Jurkat, Clone E6-1 (cell line): ENCODE data around the gene ALDH3A1.

Experiments
- DNase-seq: peaks from one replicate; pipeline ENCODE4 v3.0.0-alpha.2; 2011; ENCODE audit warnings: low read depth, low spot score
- H3K4me3 ChIP-seq: 2 replicates; pipeline ENCODE4 v1.5.1; 2011; ENCODE audit warnings: mild to moderate bottlenecking, low read length, control low read depth, moderate library complexity

ALDH3A1 gene

GRCh38 chr17:19708431-19709175 is 39.5 kb downstream of the ALDH3A1 start:
- no peak for DNase-seq
- H3K4me3 ChIP-seq, result no peak overlapping the region

DNA sequence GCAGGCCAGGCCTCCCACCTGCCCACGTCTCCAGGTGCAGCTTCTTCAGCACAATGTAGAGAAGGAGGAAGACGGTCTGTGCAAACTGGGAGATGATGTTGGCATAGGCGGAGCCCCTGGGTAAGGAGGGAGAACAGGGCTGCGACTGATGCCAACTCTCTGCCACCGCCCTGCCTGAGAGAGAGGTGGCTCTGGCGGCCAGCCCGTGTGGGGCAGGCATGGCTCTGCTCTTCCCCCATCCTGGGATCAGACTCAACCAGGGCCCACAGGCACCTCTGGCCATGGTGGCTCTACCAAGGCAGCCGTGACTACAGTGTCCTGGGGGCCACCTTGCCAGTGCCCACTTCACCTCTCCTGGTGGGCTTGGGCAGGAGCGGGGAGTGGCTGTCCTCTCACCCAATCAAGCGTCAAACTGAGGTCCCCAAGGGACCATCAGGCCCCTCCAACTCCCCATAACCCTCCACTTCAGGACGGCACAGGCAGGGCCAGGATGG is 40.3 kb downstream of the ALDH3A1 start:
- DNase-seq, result no peak
- no peak overlapping the region for H3K4me3 ChIP-seq

DNA sequence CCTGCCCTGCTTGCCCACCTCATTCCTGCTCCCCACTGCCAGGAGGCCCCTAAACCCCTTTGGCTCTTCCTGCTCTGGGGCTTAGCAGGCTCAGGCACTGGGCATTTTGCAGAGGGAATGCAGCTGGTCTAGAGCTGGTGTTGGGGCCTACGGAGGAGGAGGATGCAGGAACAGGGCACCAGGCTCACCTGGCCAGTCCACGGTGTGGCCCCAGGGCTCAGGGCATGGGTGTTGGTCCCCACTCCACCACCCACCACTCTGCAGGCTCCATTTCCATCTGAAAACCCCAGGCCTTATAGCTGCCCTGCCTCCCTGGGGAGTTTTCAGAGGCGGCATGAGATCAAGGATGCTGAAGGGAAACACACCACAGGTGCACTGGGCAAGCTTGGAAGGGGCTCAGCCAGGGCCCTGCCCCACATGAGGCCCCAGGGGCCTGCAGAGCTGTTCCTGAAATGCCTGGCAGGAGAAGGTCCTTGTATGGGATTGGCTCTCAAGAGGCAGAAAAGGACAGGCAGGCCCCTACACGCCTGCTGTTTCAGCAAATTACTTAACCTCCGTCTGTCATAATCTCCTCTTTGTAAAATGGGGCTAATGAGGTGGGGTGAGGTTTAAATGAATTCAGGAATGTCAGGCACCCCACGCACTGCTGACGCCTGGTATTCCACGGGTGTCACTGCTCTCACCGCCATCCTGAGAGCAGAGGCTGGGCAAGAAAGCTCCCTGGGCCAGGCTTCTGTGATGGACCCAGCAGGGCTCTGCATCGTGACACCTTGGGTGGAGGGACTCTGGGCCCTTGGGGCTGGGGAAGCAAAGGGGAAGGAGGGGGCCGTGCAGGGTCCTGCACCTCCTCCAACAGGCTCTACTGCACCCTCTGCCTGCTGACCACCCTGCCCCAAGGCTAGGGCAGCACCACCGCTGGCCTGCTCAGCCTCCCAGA is 41.0 kb downstream of the ALDH3A1 start:
- no peak overlapping the region for H3K4me3 ChIP-seq
- DNase-seq, result no peak

DNA sequence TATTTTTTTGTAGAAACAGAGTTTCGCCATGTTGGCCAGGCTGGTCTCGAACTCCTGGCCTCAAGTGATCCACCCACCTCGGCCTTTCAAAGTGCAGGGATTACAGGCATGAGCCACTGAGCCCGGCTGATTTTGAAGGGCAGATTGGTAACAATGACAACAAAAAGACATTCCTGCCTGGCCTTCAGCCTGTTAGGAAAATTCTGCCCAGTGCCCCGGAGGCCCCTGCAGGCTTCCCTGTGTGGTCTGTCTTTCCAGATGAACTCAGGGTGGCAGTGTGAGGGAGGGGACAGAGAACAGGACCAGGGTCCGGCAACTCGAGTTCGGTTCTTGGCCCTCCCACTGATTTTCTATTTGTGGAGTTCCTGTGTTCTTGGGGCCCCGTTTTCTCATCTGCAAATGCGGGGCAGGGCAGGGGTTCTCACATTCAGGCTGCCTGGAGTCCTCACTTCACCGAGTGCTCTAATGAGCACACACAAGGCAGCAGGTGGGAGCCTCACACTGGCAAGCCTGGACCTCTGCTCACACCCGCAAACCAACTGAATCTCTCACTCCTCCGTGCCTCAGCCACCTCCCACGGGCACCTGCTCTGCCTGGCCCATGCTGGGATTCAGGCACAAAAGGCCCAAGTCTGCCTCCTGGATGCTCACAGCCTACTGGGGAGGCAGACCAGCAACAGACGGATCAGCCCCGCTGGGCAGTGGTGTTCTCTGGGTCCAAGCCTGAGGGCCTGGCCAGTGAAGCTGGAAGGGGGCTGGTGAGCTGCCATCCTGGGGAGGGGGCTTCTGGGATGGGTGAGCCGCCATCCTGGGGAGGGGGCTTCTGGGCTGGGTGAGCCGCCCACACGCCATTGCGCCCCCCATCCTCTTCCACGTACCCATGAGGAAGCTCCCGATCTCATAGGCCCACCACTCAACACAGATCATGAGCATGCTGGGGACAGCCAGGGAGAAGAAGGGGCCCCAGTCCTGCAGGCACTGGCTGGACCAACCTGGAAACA is 42.0 kb downstream of the ALDH3A1 start:
- no peak overlapping the region for H3K4me3 ChIP-seq
- no peak for DNase-seq

DNA sequence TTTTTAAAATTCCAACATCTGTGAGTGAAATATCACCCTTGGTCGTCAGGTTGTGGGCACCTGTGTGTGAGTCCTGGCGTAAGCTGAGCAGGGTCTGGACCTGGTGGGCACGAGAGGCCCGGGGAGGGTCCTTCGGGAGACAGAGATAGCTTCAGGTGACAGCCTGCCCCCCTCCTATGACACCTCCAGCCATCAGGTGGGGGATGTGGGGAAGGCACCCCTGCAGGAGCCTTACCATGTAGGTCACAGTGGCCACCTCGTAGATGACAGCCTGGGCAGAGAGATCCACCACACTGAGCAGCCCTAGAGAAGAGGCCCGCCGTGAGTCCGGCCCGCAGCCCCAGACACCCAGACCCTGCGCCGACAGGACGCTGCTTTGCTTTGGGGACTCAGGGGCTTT is 42.9 kb downstream of the ALDH3A1 start:
- H3K4me3 ChIP-seq, result no peak overlapping the region
- no peak for DNase-seq

DNA sequence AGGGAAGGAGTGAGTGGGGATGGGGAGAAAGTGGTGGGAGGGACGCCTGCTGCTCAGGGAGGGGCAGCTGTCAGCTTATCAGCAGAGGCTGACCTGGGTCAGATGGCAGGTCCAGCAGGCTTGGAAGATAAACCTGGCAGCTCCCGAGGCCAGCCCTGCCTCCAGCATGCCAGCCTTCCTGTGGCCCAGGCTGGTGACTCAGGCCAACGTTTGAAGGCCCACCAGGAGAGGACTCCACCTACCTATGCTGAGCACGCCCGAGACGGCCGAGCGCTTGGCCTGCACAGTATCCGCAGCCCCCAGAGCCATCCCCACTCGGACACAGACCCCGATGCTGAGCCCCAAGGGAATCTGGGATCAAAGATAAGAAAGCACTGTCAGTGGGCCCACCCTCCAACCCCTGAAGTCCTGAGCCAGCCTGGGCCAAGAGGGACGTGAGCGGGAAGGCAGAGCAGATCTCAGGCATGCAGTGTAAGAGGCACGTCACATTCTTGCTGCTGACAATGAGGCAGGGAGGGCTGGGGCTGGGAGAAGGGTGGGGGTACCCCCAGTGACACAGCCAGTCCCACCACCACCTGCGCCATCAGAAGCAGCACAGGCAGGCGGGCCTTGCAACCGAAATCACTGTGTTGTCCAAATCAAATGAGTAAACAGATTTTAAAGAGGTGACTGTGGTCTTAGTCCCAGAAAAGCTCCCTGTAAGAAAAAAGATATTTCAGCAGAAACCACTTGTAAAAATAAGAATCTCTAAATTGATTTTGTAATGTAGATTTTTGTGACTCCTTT is 44.1 kb downstream of the ALDH3A1 start:
- no peak overlapping the region for H3K4me3 ChIP-seq
- no peak for DNase-seq

DNA sequence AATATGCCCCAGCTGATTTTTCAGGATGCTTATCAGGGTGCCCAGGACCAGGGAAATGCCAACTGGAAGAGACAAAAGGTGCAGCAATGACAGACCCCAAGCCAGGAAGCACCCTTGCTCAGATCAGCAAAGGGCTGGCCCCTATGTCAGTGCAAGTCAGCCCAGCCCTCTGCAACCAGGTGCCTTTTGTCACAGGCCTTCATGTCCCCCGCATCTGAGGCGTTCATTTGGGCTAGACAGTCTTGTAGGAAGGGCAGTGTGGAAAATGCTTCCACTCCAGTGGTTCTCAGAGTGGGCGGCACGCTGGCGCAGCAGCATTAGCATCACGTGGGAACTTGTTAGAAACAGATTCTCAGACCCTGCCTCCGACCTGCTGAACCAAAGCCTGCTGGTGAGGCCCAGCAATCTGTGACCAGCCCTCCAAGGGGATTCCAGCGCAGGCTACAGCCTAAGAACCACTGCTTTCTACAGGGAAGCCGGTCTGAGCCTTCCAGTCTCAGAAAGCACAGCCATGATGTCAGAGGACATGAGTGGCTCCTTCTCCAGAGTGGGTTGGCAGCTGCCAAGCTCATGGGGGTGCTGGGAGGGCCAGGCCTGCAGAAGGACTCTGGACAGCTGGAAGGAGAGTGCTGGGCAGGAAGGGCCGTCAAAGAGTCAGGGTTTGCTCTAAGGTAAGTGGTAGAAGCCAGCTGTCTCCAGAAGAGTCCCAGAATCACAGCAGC is 44.8 kb downstream of the ALDH3A1 start:
- H3K4me3 ChIP-seq, result no peak overlapping the region
- no peak for DNase-seq

DNA sequence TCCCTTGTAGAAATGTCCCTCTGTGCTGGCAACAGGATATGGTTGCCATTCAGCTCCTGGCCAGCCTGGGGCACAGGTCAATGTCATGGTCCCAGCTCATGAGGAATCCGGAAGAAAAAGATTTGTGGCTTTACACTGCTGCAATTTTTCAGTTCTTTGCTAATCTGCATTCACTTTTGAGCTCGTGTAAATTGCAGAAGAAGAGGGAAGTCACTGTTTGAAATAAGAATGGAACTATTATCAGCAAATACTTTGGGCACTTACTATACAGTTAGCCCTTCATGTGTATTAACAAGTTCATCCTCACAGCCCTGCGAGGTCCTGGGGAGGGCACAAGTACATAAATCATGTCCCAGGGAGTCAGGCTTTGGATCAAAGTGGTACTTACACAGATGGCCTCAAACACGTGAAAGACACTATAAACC is 45.9 kb downstream of the ALDH3A1 start:
- H3K4me3 ChIP-seq, result no peak overlapping the region
- DNase-seq, result no peak
